Suprapubic skin (tissue), 4 donors: Measurements from ENCODE around the gene PRKAR2A. TPM values are rescaled to one million over a fixed set of nuclear protein-coding genes. Genes with fewer than 3 reads are reported as not detected.

Source experiments
- DNase-seq, 2 donors: peaks; one replicate each; pipeline ENCODE4 v3.0.0-alpha.2; 2019; ENCODE audit warnings: low spot score in 2 of 2
- H3K27ac ChIP-seq: fragments of 200-600 bp; sonication (generic); one replicate; pipeline ENCODE4 v1.5.1; 2019
- H3K27me3 ChIP-seq: fragments of 200-600 bp; sonication (generic); one replicate; pipeline ENCODE4 v1.5.1; 2019
- H3K36me3 ChIP-seq: fragments of 200-600 bp; sonication (generic); one replicate; pipeline ENCODE4 v1.5.1; 2019
- H3K4me1 ChIP-seq: fragments of 200-600 bp; sonication (generic); one replicate; pipeline ENCODE4 v1.5.1; 2019
- H3K4me3 ChIP-seq: fragments of 200-600 bp; sonication (generic); one replicate; pipeline ENCODE4 v1.5.1; 2019; ENCODE audit warnings: mild to moderate bottlenecking
- H3K9me3 ChIP-seq: fragments of 200-600 bp; sonication (generic); one replicate; pipeline ENCODE4 v1.5.1; 2019
- EP300 ChIP-seq: sonication (generic); formaldehyde crosslinking; IDR thresholded peaks from one replicate; pipeline ENCODE4 v1.6.1; 2017; ENCODE audit warnings: antibody characterized with exemption
- POLR2A ChIP-seq, 2 donors: fragments of 450-650 bp; IDR thresholded peaks; one replicate each; pipeline ENCODE4 v1.6.1; 2017; ENCODE audit warnings: antibody characterized with exemption in 2 of 2, mild to moderate bottlenecking in 2 of 2, moderate library complexity in 2 of 2
- POLR2AphosphoS5 ChIP-seq, 3 donors: sonication (generic); formaldehyde crosslinking; IDR thresholded peaks; one replicate each; pipeline ENCODE4 v1.6.1; 2017; ENCODE audit warnings: antibody characterized with exemption in 3 of 3
- WGBS: methylation state at CpG from one replicate; pipeline ENCODE4 v1.1.5; 2018; 5-methylcytosine and 5-hydroxymethylcytosine counted together
- total RNA-seq, 4 donors: library from RNA; depleted of rRNA; stranded (reverse); fragments of >200 nt; gene quantifications; one replicate each; pipeline ENCODE4 v1.1.0, GENCODE V29; 2016
- TF ChIP-seq, protein P1 (sequence below), 2 donors: fragments of 200-600 bp in 1 of 2; fragments of 450-650 bp in 1 of 2; sonication (generic) in 1 of 2; IDR thresholded peaks; one replicate each; pipeline ENCODE4 v1.5.1; 2016 to 2019; ENCODE audit warnings: antibody characterized with exemption in 2 of 2, mild to moderate bottlenecking in 1 of 2, moderate library complexity in 1 of 2

The PRKAR2A gene
- total RNA-seq = 10 to 100 TPM; 24.9 to 34.5 (median 29.5) TPM

DNA sequence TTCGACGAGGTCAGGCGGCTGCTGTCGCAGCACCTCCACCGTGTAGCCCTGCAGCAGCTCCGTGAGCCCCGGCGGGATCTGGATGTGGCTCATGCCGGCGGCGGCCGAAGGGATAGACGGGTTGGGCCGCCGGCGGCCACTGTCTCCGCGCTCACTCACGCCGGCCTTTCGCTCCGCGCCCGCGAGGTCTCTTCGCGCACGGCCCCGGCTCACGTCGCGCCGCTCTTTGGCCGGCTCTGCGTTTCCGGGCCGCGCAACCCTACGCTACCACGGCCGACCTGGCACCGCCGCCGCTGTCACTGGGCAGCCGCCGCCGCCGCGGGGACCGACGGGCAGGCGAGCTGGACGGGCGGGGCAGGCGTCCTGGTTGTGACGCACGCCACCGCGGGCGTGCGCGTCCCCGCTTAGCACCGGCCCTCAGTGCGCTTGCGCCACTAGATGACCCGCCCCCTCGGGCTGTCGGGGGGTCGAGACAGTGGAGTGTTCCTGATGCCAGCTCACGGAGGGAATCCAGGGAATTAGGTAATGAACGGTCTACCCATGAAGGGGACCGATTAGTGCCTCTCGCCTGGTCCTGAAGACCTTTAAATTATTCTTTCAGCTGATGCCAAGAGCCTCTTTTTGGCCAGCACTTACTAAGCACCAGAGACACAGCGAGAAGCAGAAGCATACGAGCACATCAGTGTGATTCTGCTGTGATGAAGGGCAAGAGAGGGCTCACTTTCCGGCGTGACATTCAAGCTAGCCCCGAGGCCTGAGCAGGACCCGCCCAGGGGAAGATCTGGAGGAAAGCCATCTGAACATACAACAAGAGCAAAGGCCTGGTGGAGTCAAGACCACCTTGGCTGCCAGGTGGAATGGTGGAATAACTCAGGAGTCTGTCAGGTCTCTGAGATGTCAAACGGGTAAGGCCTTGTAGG lies at the start of gene PRKAR2A:
TSS of gene PRKAR2A (minus strand) at position 371 of the 920 bp plus-strand sequence. CDS start at position 93, 278 bp downstream.
- Histone ChIP-seq H3K27ac (peak within 1 kb of the TSS; percentile 95), H3K27me3 (no peaks in the 10 kb centered on the region), H3K4me3 (peak within 1 kb of the TSS; percentile 82), H3K9me3 (no peaks in the 10 kb centered on the region), H3K36me3 (no peaks in the 10 kb centered on the region), H3K4me1 (peaks cover 23% of the 10 kb centered on the region)
- 8% methylated on average over 10 of the region's 81 CpGs for WGBS
- DNase-seq = peak; percentile 92 to 94
- TF ChIP-seq POLR2A (IDR thresholded peaks at IDR 0.05) (peak; percentile 24 to 75), POLR2AphosphoS5 (IDR thresholded peaks at IDR 0.05) (no peak)

DNA sequence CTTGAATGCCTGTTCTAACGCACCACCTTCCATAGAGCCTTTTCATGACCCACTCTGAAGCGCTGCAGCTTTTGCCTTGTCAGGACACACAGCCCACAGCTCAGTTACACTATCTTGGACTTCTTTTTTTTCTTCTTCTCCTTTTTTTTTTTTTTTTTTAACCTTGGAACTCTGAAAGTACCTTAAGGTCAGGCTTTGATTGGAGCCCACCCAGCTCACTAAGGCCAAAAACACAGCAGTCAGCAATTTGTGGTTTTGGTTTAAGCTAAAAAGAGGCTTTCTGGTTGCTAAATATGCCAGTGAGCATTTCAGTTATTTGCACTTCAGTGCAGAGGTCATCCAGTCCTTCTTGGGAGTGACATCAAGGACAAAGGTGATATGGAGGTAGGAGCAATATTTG lies 49.3 kb upstream of the PRKAR2A start:
- no peaks in the 10 kb centered on the region for H3K9me3 ChIP-seq
- TF ChIP-seq POLR2AphosphoS5 (IDR thresholded peaks at IDR 0.05) = no peak
- no peak for TF ChIP-seq POLR2A (IDR thresholded peaks at IDR 0.05)
- TF ChIP-seq EP300 = no peak
- TF ChIP-seq, protein P1, sequence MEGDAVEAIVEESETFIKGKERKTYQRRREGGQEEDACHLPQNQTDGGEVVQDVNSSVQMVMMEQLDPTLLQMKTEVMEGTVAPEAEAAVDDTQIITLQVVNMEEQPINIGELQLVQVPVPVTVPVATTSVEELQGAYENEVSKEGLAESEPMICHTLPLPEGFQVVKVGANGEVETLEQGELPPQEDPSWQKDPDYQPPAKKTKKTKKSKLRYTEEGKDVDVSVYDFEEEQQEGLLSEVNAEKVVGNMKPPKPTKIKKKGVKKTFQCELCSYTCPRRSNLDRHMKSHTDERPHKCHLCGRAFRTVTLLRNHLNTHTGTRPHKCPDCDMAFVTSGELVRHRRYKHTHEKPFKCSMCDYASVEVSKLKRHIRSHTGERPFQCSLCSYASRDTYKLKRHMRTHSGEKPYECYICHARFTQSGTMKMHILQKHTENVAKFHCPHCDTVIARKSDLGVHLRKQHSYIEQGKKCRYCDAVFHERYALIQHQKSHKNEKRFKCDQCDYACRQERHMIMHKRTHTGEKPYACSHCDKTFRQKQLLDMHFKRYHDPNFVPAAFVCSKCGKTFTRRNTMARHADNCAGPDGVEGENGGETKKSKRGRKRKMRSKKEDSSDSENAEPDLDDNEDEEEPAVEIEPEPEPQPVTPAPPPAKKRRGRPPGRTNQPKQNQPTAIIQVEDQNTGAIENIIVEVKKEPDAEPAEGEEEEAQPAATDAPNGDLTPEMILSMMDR (IDR thresholded peaks at IDR 0.05) = no peak
- no peak overlapping the region for H3K4me3 ChIP-seq
- WGBS = 87% methylated on average over 2 of the region's 2 CpGs
- no peak overlapping the region for H3K27ac ChIP-seq
- H3K27me3 ChIP-seq = no peaks in the 10 kb centered on the region
- peaks cover 23% of the 10 kb centered on the region for H3K4me1 ChIP-seq
- DNase-seq = no peak
- no peaks in the 10 kb centered on the region for H3K36me3 ChIP-seq

DNA sequence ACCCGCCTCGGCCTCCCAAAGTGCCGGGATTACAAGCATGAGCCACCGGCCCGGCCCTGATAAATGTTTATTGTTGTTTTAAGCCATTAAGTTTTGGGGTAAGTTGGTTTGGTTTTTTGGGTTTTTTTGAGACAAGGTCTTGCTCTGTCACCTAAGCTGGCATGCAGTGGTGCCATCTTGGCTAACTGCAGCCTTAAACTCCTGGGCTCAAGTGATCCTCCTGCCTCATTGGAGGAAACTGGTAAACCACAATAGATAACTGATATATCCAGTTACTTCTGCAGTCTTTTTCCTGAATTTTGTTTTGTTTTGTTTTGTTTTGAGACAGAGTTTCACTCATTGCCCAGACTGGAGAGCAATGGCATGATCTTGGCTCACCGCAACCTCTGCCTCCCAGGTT lies 46.8 kb upstream of the PRKAR2A start:
- DNase-seq = no peak
- peaks cover 11% of the 10 kb centered on the region for H3K36me3 ChIP-seq
- no peaks in the 10 kb centered on the region for H3K9me3 ChIP-seq
- 96% methylated on average over 6 of the region's 6 CpGs for WGBS
- H3K27me3 ChIP-seq = no peaks in the 10 kb centered on the region
- H3K27ac ChIP-seq = no peak overlapping the region
- no peak overlapping the region for H3K4me3 ChIP-seq
- peaks cover 28% of the 10 kb centered on the region for H3K4me1 ChIP-seq
- TF ChIP-seq, protein P1 (IDR thresholded peaks at IDR 0.05) = no peak
- TF ChIP-seq EP300 = no peak
- no peak for TF ChIP-seq POLR2AphosphoS5 (IDR thresholded peaks at IDR 0.05)
- TF ChIP-seq POLR2A (IDR thresholded peaks at IDR 0.05) = no peak

DNA sequence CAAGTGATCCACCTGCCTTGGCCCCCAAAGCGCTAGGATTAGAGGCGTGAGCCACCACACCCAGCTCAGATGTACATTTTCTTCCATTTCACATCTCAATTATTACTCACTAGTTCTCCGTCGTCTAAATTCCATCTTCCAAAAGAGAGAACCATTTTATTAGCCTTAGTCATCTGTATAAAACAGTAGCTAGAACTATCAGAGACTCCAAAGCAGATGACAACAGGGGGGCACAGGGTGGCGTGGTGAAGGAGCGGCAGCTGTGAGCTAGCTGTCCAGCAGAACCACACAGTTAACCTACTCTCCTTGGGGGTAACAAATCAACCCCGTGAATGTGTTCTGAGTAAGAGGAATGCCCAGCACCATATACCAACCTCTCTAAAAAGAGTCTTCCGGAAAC lies 43.9 kb upstream of the PRKAR2A start:
- H3K27me3 ChIP-seq = no peaks in the 10 kb centered on the region
- H3K4me3 ChIP-seq = no peak overlapping the region
- 87% methylated on average over 8 of the region's 8 CpGs for WGBS
- TF ChIP-seq, protein P1 (IDR thresholded peaks at IDR 0.05) = no peak
- no peak for TF ChIP-seq POLR2A (IDR thresholded peaks at IDR 0.05)
- no peak for TF ChIP-seq POLR2AphosphoS5 (IDR thresholded peaks at IDR 0.05)
- no peak for TF ChIP-seq EP300
- H3K36me3 ChIP-seq = peaks cover 11% of the 10 kb centered on the region
- H3K27ac ChIP-seq = no peak overlapping the region
- H3K9me3 ChIP-seq = no peaks in the 10 kb centered on the region
- DNase-seq = no peak
- peaks cover 14% of the 10 kb centered on the region for H3K4me1 ChIP-seq

DNA sequence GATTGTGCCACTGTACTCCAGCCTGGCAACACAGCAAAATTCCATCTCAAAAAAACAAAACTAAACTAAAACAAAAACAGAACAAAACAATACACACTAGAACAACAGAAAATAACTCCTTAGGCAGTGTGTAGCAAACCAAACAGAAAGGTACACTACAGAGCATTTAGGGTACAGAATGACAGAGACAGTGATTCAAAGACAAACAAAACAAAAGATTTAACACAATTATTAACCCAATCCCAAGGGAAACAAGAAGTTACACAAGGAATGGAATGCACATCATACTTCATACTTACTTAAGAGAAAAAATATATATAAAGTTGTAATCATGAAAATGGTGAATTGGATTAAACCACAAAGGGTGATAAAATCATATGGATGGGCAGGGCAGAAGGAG lies 38.1 kb upstream of the PRKAR2A start:
- DNase-seq = no peak
- no peaks in the 10 kb centered on the region for H3K27me3 ChIP-seq
- no peak overlapping the region for H3K4me3 ChIP-seq
- H3K4me1 ChIP-seq = peaks cover 12% of the 10 kb centered on the region
- TF ChIP-seq, protein P1 (IDR thresholded peaks at IDR 0.05) = no peak
- TF ChIP-seq POLR2AphosphoS5 (IDR thresholded peaks at IDR 0.05) = no peak
- TF ChIP-seq POLR2A (IDR thresholded peaks at IDR 0.05) = no peak
- TF ChIP-seq EP300 = no peak
- no peak overlapping the region for H3K27ac ChIP-seq
- no peaks in the 10 kb centered on the region for H3K9me3 ChIP-seq
- peaks cover 9% of the 10 kb centered on the region for H3K36me3 ChIP-seq
